Endothelial cell (in vitro differentiated cells): ENCODE data around the gene TFE3. TPM values are rescaled to one million over a fixed set of nuclear protein-coding genes. Genes with fewer than 3 reads are reported as not detected.

Experiments used
- DNase-seq: peaks from one replicate; pipeline ENCODE4 v3.0.0; 2021; ENCODE audit warnings: low spot score
- H3K27ac Mint-ChIP-seq: one replicate; pipeline ENCODE4 v1.8.0; 2021; ENCODE audit warnings: mixed read lengths, inconsistent platforms; ENCODE audit not compliant: unreplicated experiment
- H3K27me3 Mint-ChIP-seq: one replicate; pipeline ENCODE4 v1.8.0; 2021; ENCODE audit warnings: mild to moderate bottlenecking, moderate library complexity, mixed read lengths, inconsistent platforms; ENCODE audit not compliant: unreplicated experiment
- H3K36me3 Mint-ChIP-seq: one replicate; pipeline ENCODE4 v1.8.0; 2021; ENCODE audit warnings: mild to moderate bottlenecking, low read depth, mixed read lengths, inconsistent platforms; ENCODE audit not compliant: unreplicated experiment
- H3K4me1 Mint-ChIP-seq: one replicate; pipeline ENCODE4 v1.8.0; 2021; ENCODE audit warnings: mild to moderate bottlenecking, mixed read lengths, inconsistent platforms; ENCODE audit not compliant: unreplicated experiment
- H3K4me3 Mint-ChIP-seq: one replicate; pipeline ENCODE4 v1.8.0; 2021; ENCODE audit warnings: mild to moderate bottlenecking, mixed read lengths, inconsistent platforms; ENCODE audit not compliant: unreplicated experiment
- H3K9me3 Mint-ChIP-seq: one replicate; pipeline ENCODE4 v1.8.0; 2021; ENCODE audit warnings: mixed read lengths, inconsistent platforms; ENCODE audit not compliant: unreplicated experiment
- total RNA-seq: library from RNA; stranded (reverse); fragmentation: NEBNext Ultra II Directional; extraction: Animal tissue kit (Norgen Biotek cat#: 25700); gene quantifications from one replicate; pipeline ENCODE4 v1.2.1, GENCODE V29; 2021; ENCODE audit not compliant: unreplicated experiment
- TF ChIP-seq, protein P1 (sequence below): fragments of 200-600 bp; sonication (generic); IDR thresholded peaks from one replicate; pipeline ENCODE4 v1.5.0; 2021; ENCODE audit warnings: antibody characterized with exemption; ENCODE audit not compliant: unreplicated experiment

Gene TFE3
- total RNA-seq, 1 donor from 2014 or later: 31.0 TPM

DNA sequence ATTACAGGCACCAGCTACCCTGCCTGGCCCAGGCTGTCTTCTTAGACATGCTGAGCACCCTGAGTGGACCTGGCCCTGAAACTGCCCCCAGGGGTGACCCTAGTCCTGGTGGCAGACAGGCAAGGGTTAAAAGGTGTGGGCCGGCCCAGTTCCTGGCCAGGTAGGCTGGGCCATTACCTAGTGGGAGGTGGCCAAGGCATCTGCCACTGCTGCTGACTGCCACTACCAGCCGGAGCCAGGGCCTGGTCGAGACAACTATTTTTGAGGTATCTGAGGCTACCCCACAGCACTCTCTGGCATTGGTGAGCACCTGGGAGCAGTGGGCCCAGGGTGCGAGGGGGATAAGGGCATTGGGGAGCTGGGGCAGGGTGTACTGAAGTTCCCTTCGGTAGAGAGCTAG is 15.6 kb upstream of the TFE3 start, which contains the start of gene CCDC120:
Gene CCDC120 (plus strand): TSS at position 206 of the 400 bp plus-strand sequence. CDS start 3,043 bp downstream, outside the sequence.
- Mint-ChIP-seq H3K9me3 (no peaks in the 10 kb centered on the region), H3K27ac (no peak within 1 kb of the TSS), H3K4me1 (peaks cover 18% of the 10 kb centered on the region), H3K27me3 (peaks cover 8% of the 10 kb centered on the region), H3K4me3 (peak within 1 kb of the TSS; percentile 56), H3K36me3 (peaks cover 20% of the 10 kb centered on the region)
- TF ChIP-seq, protein P1, sequence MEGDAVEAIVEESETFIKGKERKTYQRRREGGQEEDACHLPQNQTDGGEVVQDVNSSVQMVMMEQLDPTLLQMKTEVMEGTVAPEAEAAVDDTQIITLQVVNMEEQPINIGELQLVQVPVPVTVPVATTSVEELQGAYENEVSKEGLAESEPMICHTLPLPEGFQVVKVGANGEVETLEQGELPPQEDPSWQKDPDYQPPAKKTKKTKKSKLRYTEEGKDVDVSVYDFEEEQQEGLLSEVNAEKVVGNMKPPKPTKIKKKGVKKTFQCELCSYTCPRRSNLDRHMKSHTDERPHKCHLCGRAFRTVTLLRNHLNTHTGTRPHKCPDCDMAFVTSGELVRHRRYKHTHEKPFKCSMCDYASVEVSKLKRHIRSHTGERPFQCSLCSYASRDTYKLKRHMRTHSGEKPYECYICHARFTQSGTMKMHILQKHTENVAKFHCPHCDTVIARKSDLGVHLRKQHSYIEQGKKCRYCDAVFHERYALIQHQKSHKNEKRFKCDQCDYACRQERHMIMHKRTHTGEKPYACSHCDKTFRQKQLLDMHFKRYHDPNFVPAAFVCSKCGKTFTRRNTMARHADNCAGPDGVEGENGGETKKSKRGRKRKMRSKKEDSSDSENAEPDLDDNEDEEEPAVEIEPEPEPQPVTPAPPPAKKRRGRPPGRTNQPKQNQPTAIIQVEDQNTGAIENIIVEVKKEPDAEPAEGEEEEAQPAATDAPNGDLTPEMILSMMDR: no peak
- DNase-seq: no peak

DNA sequence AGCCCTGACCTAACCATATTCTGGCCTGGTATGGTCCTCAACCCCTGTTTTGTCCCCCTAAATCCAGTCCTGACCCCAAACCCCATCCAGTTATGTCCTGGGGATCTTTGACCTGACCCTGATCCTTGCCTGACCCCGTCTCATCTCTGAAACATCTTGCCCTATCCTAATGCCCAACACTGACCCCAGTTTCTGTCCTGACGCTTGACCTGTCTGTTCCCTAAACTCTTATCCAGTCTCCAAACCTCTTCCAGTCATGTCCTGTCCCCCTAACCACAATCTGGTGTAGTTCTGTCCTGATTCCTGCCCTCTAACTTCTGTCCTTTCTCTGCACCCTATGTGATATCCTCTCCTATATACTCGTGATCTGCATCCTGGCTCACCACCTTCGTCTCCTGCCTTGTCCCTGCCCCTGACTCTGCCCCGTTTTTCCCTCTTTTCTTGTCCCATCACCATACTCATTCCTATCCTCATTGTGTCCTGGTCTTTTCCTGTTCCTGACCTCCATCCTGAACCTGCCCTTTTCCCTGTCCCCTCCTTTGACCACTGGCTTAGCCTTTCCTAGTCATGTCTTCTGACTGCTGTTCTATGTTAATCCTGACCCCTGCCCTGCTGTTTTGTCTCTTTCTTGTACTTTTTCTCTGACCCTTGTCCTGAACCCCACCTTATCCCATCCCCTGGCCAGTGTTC is 11.1 kb upstream of the TFE3 start:
- no peaks in the 10 kb centered on the region for H3K9me3 Mint-ChIP-seq
- peak overlapping the region; percentile 88 for H3K27ac Mint-ChIP-seq
- peaks cover 11% of the 10 kb centered on the region for H3K36me3 Mint-ChIP-seq
- H3K4me1 Mint-ChIP-seq: peaks cover 25% of the 10 kb centered on the region
- TF ChIP-seq, protein P1: no peak
- peaks cover 13% of the 10 kb centered on the region for H3K27me3 Mint-ChIP-seq
- H3K4me3 Mint-ChIP-seq: peak overlapping the region; percentile 94
- DNase-seq: no peak

DNA sequence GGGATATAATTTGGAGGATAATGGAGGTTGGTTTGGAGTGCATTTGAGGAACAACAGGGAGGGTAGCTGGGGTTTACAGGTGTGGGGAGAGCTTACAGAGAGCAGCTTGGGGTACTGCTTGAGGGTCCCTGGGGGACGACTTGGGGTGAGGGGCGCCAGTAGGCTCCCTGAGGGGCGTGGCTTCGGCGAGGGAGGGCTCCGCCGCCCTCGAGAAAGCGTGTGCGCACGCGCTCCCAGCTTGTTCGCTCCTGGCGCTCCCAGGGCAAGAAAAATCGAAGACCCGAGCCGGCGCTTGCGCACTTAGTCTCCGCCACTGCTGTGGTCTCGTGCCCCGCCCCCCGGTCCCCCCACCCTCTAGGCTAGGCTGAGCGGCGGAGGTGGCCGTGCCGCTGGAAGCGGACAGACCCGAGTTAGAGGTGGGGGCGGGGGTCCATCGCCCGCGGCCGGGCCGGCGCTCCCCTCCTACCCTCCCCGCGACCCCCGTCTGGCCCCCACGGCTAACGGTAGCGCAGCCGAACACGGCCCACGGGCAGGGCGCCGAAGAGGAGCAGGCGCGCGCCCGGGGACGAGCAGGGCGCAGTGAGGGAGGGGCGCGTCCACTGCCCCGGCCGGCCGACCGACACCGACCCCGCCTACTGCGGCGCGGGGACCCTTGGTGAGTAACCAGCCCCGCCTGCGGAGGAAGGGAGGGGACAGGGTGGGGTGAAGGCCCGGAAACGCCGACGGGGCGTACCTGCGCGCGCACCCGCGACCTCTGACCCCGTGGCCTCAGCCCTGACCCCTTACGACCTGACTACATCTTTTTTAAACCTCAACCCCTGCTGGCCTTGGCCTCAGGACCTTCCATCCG is 10.3 kb upstream of the TFE3 start:
- no peaks in the 10 kb centered on the region for H3K9me3 Mint-ChIP-seq
- peaks cover 13% of the 10 kb centered on the region for H3K27me3 Mint-ChIP-seq
- H3K4me1 Mint-ChIP-seq: peaks cover 25% of the 10 kb centered on the region
- H3K4me3 Mint-ChIP-seq: peak overlapping the region; percentile 94
- TF ChIP-seq, protein P1: no peak
- H3K36me3 Mint-ChIP-seq: peaks cover 11% of the 10 kb centered on the region
- peak overlapping the region; percentile 88 for H3K27ac Mint-ChIP-seq
- DNase-seq: peak; percentile 66

DNA sequence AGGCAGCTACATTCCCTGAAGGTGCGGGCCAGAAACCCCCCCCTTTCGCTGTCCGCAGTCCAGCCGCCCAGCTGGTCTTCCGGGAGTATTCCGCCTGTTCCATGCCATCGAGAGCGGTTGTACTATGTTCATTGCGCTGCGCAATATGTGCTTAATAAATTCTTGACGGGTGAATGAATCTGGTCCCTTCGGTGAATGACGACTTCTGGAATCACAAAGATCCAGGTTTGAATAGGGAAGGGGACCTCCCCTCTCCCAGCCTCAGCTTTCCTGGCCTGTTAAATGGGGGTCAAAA is 777 bp upstream of the TFE3 start:
- TF ChIP-seq, protein P1: no peak
- DNase-seq: no peak
- H3K36me3 Mint-ChIP-seq: no peaks in the 10 kb centered on the region
- peaks cover 8% of the 10 kb centered on the region for H3K27me3 Mint-ChIP-seq
- H3K9me3 Mint-ChIP-seq: no peaks in the 10 kb centered on the region
- H3K4me3 Mint-ChIP-seq: peak overlapping the region; percentile 86
- peaks cover 24% of the 10 kb centered on the region for H3K4me1 Mint-ChIP-seq
- peak overlapping the region; percentile 72 for H3K27ac Mint-ChIP-seq
